Measurements from ENCODE around the gene CAPN10. TPM values are rescaled to one million over a fixed set of nuclear protein-coding genes. Genes with fewer than 3 reads are reported as not detected.

CAPN10 gene
- total and polyA plus RNA-seq, 2 donors from 2014 or later: 26.3 to 50.9 TPM

GRCh38 chr2:240603081-240603835 lies 16.7 kb downstream of the CAPN10 start:
- FAIRE-seq (no peak), DNase-seq (peak in 2 of 5 donors; percentile 36 to 64)
- intact Hi-C loops (cut with DNase I): no loop called here
- no peak for TF ChIP-seq CTCF (IDR thresholded peaks at IDR 0.05; ENCODE audit: borderline replicate concordance, extremely low read depth, insufficient read depth)
- Histone ChIP-seq H3K36me3 (ENCODE audit: control insufficient read depth in 2 of 3, insufficient read depth in 3 of 3, low read length in 3 of 3) (peaks cover 0 to 5% (median 0%) of the 10 kb centered on the region in 3 donors), H3K9ac (ENCODE audit: low read length in 3 of 3) (no peak overlapping the region), H3K9me3 (ENCODE audit: control insufficient read depth in 2 of 3, insufficient read depth in 1 of 3, low read length in 3 of 3) (no peaks in the 10 kb centered on the region), H3K4me3 (ENCODE audit: low read length in 3 of 3) (no peak overlapping the region), H3K27me3 (ENCODE audit: control insufficient read depth, insufficient read depth, low read length) (no peaks in the 10 kb centered on the region), H3K4me1 (ENCODE audit: control insufficient read depth in 2 of 3, insufficient read depth in 2 of 3, low read depth in 1 of 3, low read length in 3 of 3) (peaks cover 0 to 4% (median 2%) of the 10 kb centered on the region in 3 donors), H3K27ac (ENCODE audit: low read depth in 2 of 2, low read length in 2 of 2) (no peak overlapping the region)

- intact Hi-C loops (cut with DNase I): no loop called here
- Histone ChIP-seq H3K27me3 (ENCODE audit: control insufficient read depth, insufficient read depth, low read length) (no peaks in the 10 kb centered on the region), H3K9ac (ENCODE audit: low read length in 3 of 3) (no peak overlapping the region), H3K4me3 (ENCODE audit: low read length in 3 of 3) (no peak overlapping the region), H3K4me1 (ENCODE audit: control insufficient read depth in 2 of 3, insufficient read depth in 2 of 3, low read depth in 1 of 3, low read length in 3 of 3) (peaks cover 0 to 4% (median 2%) of the 10 kb centered on the region in 3 donors), H3K9me3 (ENCODE audit: control insufficient read depth in 2 of 3, insufficient read depth in 1 of 3, low read length in 3 of 3) (no peaks in the 10 kb centered on the region), H3K36me3 (ENCODE audit: control insufficient read depth in 2 of 3, insufficient read depth in 3 of 3, low read length in 3 of 3) (peaks cover 0 to 5% (median 0%) of the 10 kb centered on the region in 3 donors), H3K27ac (ENCODE audit: low read depth in 2 of 2, low read length in 2 of 2) (no peak overlapping the region)
- DNase-seq (peak in 2 of 5 donors; percentile 43 to 66), FAIRE-seq (no peak)
- no peak for TF ChIP-seq CTCF (IDR thresholded peaks at IDR 0.05; ENCODE audit: borderline replicate concordance, extremely low read depth, insufficient read depth)
Measured at GRCh38 chr2:240603846-240604245, 17.3 kb downstream of the CAPN10 start.

GRCh38 chr2:240604291-240604938 lies 17.9 kb downstream of the CAPN10 start:
- intact Hi-C loops (cut with DNase I): no loop called here
- peak; percentile 80 to 93 (median 86) for DNase-seq
- no peak for FAIRE-seq

More at GRCh38 chr2:240604291-240604938, 17.9 kb downstream of the CAPN10 start:
- Histone ChIP-seq H3K27me3 (ENCODE audit: control insufficient read depth, insufficient read depth, low read length) (no peaks in the 10 kb centered on the region), H3K9me3 (ENCODE audit: control insufficient read depth in 2 of 3, insufficient read depth in 1 of 3, low read length in 3 of 3) (no peaks in the 10 kb centered on the region), H3K4me1 (ENCODE audit: control insufficient read depth in 2 of 3, insufficient read depth in 2 of 3, low read depth in 1 of 3, low read length in 3 of 3) (peaks cover 0 to 4% (median 2%) of the 10 kb centered on the region in 3 donors), H3K27ac (ENCODE audit: low read depth in 2 of 2, low read length in 2 of 2) (no peak overlapping the region), H3K9ac (ENCODE audit: low read length in 3 of 3) (no peak overlapping the region), H3K36me3 (ENCODE audit: control insufficient read depth in 2 of 3, insufficient read depth in 3 of 3, low read length in 3 of 3) (peaks cover 0 to 3% (median 0%) of the 10 kb centered on the region in 3 donors), H3K4me3 (ENCODE audit: low read length in 3 of 3) (no peak overlapping the region)
- peak; percentile 78 for TF ChIP-seq CTCF (IDR thresholded peaks at IDR 0.05; ENCODE audit: borderline replicate concordance, extremely low read depth, insufficient read depth)
